Measurements from ENCODE around the gene MON1A.

Gene MON1A

DNA sequence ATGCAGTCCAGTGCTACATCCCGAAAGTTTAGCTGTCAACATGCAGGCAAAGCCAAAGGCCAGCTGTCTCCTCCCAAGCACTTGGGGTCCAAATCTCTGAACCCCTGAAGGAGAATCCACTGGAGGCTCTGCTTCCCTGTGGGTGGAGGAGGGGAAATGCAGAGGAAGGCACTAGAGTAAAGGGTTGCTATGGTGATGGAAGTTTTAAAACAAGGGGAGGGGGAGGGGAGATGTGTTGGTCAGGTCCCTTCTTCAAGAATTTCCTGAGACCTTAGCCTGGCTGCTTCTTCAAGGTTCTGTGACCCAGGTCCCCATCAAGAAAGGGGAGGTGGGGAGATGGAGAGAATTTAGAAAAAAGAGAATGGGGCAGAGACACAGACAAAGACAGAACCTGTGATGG lies 62.2 kb downstream of the MON1A start:
- Histone ChIP-seq H3K4me1 (ENCODE audit: control insufficient read depth, insufficient read depth, low read length) (no peaks in the 10 kb centered on the region), H3K9ac (ENCODE audit: low read length) (no peak overlapping the region), H3K9me3 (ENCODE audit: control insufficient read depth, low read length) (peaks cover 5% of the 10 kb centered on the region), H3K27me3 (replicated peaks; ENCODE audit: control insufficient read depth, insufficient read depth, low read length) (peaks cover 81% of the 10 kb centered on the region), H3K36me3 (ENCODE audit: control insufficient read depth, insufficient read depth, low read length, severe bottlenecking) (no peaks in the 10 kb centered on the region), H3K4me3 (ENCODE audit: low read length) (no peak overlapping the region)
- no peak for DNase-seq (ENCODE audit: low read depth)

GRCh38 chr3:49865198-49865784 lies 64.3 kb downstream of the MON1A start:
- no peak overlapping the region for H3K9ac ChIP-seq (ENCODE audit: low read length)
- peaks cover 5% of the 10 kb centered on the region for H3K9me3 ChIP-seq (ENCODE audit: control insufficient read depth, low read length)
- no peaks in the 10 kb centered on the region for H3K36me3 ChIP-seq (ENCODE audit: control insufficient read depth, insufficient read depth, low read length, severe bottlenecking)
- H3K27me3 ChIP-seq (replicated peaks; ENCODE audit: control insufficient read depth, insufficient read depth, low read length), result peaks cover 75% of the 10 kb centered on the region
- no peak for DNase-seq (ENCODE audit: low read depth)
- no peaks in the 10 kb centered on the region for H3K4me1 ChIP-seq (ENCODE audit: control insufficient read depth, insufficient read depth, low read length)
- no peak overlapping the region for H3K4me3 ChIP-seq (ENCODE audit: low read length)

- Histone ChIP-seq H3K4me3 (ENCODE audit: low read length) (no peak overlapping the region), H3K9ac (ENCODE audit: low read length) (no peak overlapping the region), H3K36me3 (ENCODE audit: control insufficient read depth, insufficient read depth, low read length, severe bottlenecking) (no peaks in the 10 kb centered on the region), H3K9me3 (ENCODE audit: control insufficient read depth, low read length) (peaks cover 5% of the 10 kb centered on the region), H3K4me1 (ENCODE audit: control insufficient read depth, insufficient read depth, low read length) (no peaks in the 10 kb centered on the region), H3K27me3 (replicated peaks; ENCODE audit: control insufficient read depth, insufficient read depth, low read length) (peaks cover 70% of the 10 kb centered on the region)
- DNase-seq (ENCODE audit: low read depth), result no peak
Observed at GRCh38 chr3:49864505-49864904, 65.1 kb downstream of the MON1A start.

DNA sequence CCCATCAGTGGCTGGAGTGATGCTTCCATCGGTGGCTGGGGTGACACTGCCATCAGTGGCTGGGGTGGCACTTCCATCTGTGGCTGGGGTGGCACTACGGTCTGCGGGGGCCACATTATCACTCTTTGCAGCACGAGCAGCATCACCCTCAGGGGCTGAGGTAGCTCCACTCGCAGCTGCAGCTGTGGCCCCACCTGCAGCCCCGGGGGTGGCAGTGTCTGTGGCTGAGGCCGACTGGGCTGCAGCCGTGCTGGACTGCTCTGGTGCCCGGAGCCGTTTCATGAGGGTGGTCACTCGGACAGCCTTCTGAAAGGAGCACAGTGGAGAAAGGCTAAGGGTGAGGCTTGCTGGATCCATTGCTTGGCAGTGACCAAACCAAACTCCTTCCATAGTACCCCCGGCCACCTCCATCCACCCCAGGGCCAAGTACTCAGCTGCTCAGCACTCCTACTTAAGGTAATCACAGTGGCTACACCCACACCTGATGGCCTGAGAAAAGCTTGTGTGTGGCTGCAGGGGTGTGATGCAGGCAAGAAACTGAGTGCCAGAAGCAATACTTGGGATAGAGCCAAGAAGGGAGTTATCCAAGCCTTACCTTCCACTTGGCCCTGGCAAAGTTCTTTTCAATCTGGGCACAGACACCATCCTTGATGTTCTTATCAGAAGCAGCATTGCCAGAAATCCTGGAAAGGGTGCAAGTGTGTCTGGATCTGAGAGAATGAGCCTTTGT lies 69.9 kb downstream of the MON1A start:
- no peak overlapping the region for H3K4me3 ChIP-seq (ENCODE audit: low read length)
- no peak for DNase-seq (ENCODE audit: low read depth)
- H3K9me3 ChIP-seq (ENCODE audit: control insufficient read depth, low read length), result no peaks in the 10 kb centered on the region

More for the DNA sequence above, 69.9 kb downstream of the MON1A start:
- no peak overlapping the region for H3K9ac ChIP-seq (ENCODE audit: low read length)
- no peaks in the 10 kb centered on the region for H3K4me1 ChIP-seq (ENCODE audit: control insufficient read depth, insufficient read depth, low read length)
- H3K36me3 ChIP-seq (ENCODE audit: control insufficient read depth, insufficient read depth, low read length, severe bottlenecking), result no peaks in the 10 kb centered on the region
- H3K27me3 ChIP-seq (replicated peaks; ENCODE audit: control insufficient read depth, insufficient read depth, low read length), result peaks cover 30% of the 10 kb centered on the region

Data from adipocyte (in vitro differentiated cells).